Fibroblast of lung (primary cell): ENCODE data around the gene FGF14.

Experiments
- EZH2 ChIP-seq: IDR thresholded peaks from 2 replicates; pipeline ENCODE4 v1.5.1; 2012; ENCODE audit warnings: low read length, control low read depth, mild to moderate bottlenecking; ENCODE audit errors: missing control alignments
- TF ChIP-seq, protein P1 (sequence below), 2 donors: IDR thresholded peaks in 1 of 2; conservative IDR thresholded peaks in 1 of 2; 1 replicate in 1 of 2; 2 replicates in 1 of 2; pipeline ENCODE4 v1.5.1; 2011 to 2012; ENCODE audit warnings: low read length in 2 of 2, control low read depth in 1 of 2, inconsistent platforms in 1 of 2, low read depth in 1 of 2, mild to moderate bottlenecking in 1 of 2

DNA sequence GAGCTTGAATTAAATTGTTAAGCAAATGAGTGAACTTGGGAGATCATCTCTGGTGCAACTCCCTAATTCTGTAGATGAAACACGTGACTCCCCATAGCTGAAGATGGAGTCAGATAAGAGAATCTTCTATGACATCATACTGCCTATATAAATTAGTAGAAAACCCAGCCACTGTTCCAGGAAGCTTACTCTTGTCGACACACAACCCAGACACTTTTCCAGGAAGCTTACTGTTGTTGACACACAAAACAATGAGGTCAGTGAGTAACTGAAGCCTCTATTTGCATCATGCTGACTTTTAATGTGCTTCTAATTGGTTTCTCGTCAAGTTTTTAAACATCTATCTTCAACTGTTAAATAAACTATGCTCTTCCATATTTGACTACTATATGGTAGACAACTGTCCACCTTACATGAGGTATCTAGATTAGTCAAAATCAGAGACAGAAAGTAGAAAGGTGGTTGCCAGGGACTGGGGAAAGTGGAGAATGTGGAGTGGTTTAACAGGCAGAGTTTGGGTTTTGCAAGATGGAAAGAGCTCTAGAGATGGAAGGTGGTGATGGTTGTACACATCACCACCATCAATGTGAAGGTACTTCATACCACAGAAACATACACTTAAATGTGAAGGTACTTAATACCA, 168.2 kb downstream of the FGF14 start:
- TF ChIP-seq, protein P1, sequence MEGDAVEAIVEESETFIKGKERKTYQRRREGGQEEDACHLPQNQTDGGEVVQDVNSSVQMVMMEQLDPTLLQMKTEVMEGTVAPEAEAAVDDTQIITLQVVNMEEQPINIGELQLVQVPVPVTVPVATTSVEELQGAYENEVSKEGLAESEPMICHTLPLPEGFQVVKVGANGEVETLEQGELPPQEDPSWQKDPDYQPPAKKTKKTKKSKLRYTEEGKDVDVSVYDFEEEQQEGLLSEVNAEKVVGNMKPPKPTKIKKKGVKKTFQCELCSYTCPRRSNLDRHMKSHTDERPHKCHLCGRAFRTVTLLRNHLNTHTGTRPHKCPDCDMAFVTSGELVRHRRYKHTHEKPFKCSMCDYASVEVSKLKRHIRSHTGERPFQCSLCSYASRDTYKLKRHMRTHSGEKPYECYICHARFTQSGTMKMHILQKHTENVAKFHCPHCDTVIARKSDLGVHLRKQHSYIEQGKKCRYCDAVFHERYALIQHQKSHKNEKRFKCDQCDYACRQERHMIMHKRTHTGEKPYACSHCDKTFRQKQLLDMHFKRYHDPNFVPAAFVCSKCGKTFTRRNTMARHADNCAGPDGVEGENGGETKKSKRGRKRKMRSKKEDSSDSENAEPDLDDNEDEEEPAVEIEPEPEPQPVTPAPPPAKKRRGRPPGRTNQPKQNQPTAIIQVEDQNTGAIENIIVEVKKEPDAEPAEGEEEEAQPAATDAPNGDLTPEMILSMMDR (conservative IDR thresholded peaks at IDR 0.05 in 1 of 2, IDR thresholded peaks at IDR 0.05 in 1 of 2; ENCODE audit: low read depth in 1 of 2, low read length in 2 of 2) = no peak
- no peak for TF ChIP-seq EZH2
